SK-N-SH (cell line): ENCODE data around the gene TYK2. TPM values are rescaled to one million over a fixed set of nuclear protein-coding genes. Genes with fewer than 3 reads are reported as not detected.

Source experiments
- CTCF ChIA-PET: fragments of 300-600, 350-600 bp; formaldehyde crosslinking; extraction: SDS; loops from one replicate; lab custom pipeline; 2021; lab: Yijun Ruan, JAX
- POLR2A ChIA-PET: fragments of 350-600 bp; sonication (Branson Sonifier 250); formaldehyde crosslinking; extraction: SDS; loops from one replicate; lab custom pipeline; 2020; ENCODE audit warnings: antibody characterized with exemption, inconsistent platforms; lab: Yijun Ruan, JAX
- DNase-seq: peaks from one replicate; pipeline ENCODE4 v3.0.0; 2012
- H2AFZ ChIP-seq: fragments of 200-600 bp; sonication (generic); 2 replicates; pipeline ENCODE4 v1.8.1; 2016; ENCODE audit warnings: antibody characterized with exemption, mild to moderate bottlenecking, low read depth
- H3F3A ChIP-seq: fragments of 200-600 bp; sonication (generic); replicated peaks from 2 replicates; pipeline ENCODE3; 2016; ENCODE audit warnings: antibody characterized with exemption, mild to moderate bottlenecking; ENCODE audit not compliant: insufficient read depth
- H3K27ac ChIP-seq, 2 experiments: fragments of 200-500 bp in 1 of 2; fragments of 200-600 bp in 1 of 2; sonication (Bioruptor generic) in 1 of 2; sonication (generic), shearing (Covaris generic) in 1 of 2; 2 replicates each; pipeline versions ENCODE4 v1.5.1 to v1.6.1; 2014 to 2016; ENCODE audit warnings: low read depth in 2 of 2, inconsistent platforms in 1 of 2, low read length in 1 of 2, mild to moderate bottlenecking in 1 of 2, mixed read lengths in 1 of 2
- H3K27me3 ChIP-seq: fragments of 200-600 bp; sonication (generic), shearing (Covaris generic); 2 replicates; pipeline ENCODE4 v1.6.1; 2016; ENCODE audit warnings: mixed run types; ENCODE audit not compliant: insufficient read depth
- H3K36me3 ChIP-seq, 2 experiments: fragments of 200-500 bp in 1 of 2; fragments of 200-600 bp in 1 of 2; sonication (Bioruptor generic) in 1 of 2; sonication (generic) in 1 of 2; replicated peaks in 1 of 2; 2 replicates each; pipeline versions ENCODE3 to v1.5.1; 2014 to 2016; ENCODE audit warnings: low read length in 1 of 2, mild to moderate bottlenecking in 1 of 2; ENCODE audit not compliant: insufficient read depth in 2 of 2, control insufficient read depth in 1 of 2
- H3K4me1 ChIP-seq, 2 experiments: fragments of 200-500 bp in 1 of 2; fragments of 200-600 bp in 1 of 2; sonication (Bioruptor generic) in 1 of 2; sonication (generic), shearing (Covaris generic) in 1 of 2; 2 replicates each; pipeline versions ENCODE4 v1.5.1 to v1.6.1; 2014 to 2016; ENCODE audit warnings: low read depth in 1 of 2, low read length in 1 of 2, mixed run types in 1 of 2; ENCODE audit not compliant: insufficient read depth in 2 of 2, control insufficient read depth in 1 of 2
- H3K4me2 ChIP-seq: fragments of 200-600 bp; sonication (generic), shearing (Covaris generic); 2 replicates; pipeline ENCODE4 v1.6.1; 2017; ENCODE audit warnings: mixed run types
- H3K4me3 ChIP-seq, 2 experiments: fragments of 200-500 bp in 1 of 2; fragments of 200-600 bp in 1 of 2; sonication (Bioruptor generic) in 1 of 2; sonication (generic), shearing (Covaris generic) in 1 of 2; 2 replicates each; pipeline versions ENCODE4 v1.5.1 to v1.8.1; 2014 to 2016; ENCODE audit warnings: low read depth in 2 of 2, inconsistent platforms in 1 of 2, low read length in 1 of 2, mild to moderate bottlenecking in 1 of 2, mixed read lengths in 1 of 2, moderate library complexity in 1 of 2
- H3K79me2 ChIP-seq: fragments of 200-600 bp; sonication (generic); 2 replicates; pipeline ENCODE4 v1.8.1; 2017; ENCODE audit warnings: mild to moderate bottlenecking; ENCODE audit not compliant: insufficient read depth
- H3K9ac ChIP-seq: fragments of 200-600 bp; sonication (generic); 2 replicates; pipeline ENCODE4 v1.6.1; 2017; ENCODE audit warnings: mixed run types
- H3K9me2 ChIP-seq: fragments of 200-600 bp; sonication (generic); 2 replicates; pipeline ENCODE4 v1.6.1; 2017; ENCODE audit warnings: mixed run types
- H3K9me3 ChIP-seq: fragments of 200-600 bp; sonication (generic); 2 replicates; pipeline ENCODE4 v1.6.1; 2017; ENCODE audit warnings: mixed run types, mild to moderate bottlenecking, moderate library complexity
- H4K20me1 ChIP-seq: fragments of 200-600 bp; sonication (generic); 2 replicates; pipeline ENCODE4 v1.6.1; 2017; ENCODE audit warnings: mild to moderate bottlenecking, mixed run types; ENCODE audit not compliant: insufficient read depth
- CHD2 ChIP-seq: fragments of 150-350 bp; IDR thresholded peaks from 2 replicates; pipeline ENCODE4 v1.6.1; 2018; ENCODE audit warnings: low read length; ENCODE audit not compliant: partially characterized antibody
- ELF1 ChIP-seq: IDR thresholded peaks from 2 replicates; pipeline ENCODE4 v1.4.0; 2012
- EP300 ChIP-seq, 2 experiments: IDR thresholded peaks; 2 replicates each; pipeline versions ENCODE4 v1.4.0 to v1.6.1; 2012; ENCODE audit warnings: borderline replicate concordance in 1 of 2, low read depth in 1 of 2, low read length in 1 of 2
- FOXJ3 ChIP-seq: sonication (generic); formaldehyde crosslinking; IDR thresholded peaks from 2 replicates; pipeline ENCODE4 v1.5.1; 2020; ENCODE audit warnings: mild to moderate bottlenecking, missing genetic modification reagents
- GATA2 ChIP-seq: sonication (generic); formaldehyde crosslinking; IDR thresholded peaks from 2 replicates; pipeline ENCODE4 v1.5.0; 2020; ENCODE audit warnings: mild to moderate bottlenecking, missing genetic modification reagents
- JUND ChIP-seq: IDR thresholded peaks from 2 replicates; pipeline ENCODE4 v1.4.0; 2012
- MXI1 ChIP-seq: IDR thresholded peaks from 2 replicates; pipeline ENCODE4 v1.6.1; 2012; ENCODE audit warnings: mild to moderate bottlenecking, low read depth, low read length, improper control_type of control experiment
- NRF1 ChIP-seq: IDR thresholded peaks from 2 replicates; pipeline ENCODE4 v1.6.1; 2012; ENCODE audit warnings: low read depth, mild to moderate bottlenecking, low read length
- RAD21 ChIP-seq: IDR thresholded peaks from 2 replicates; pipeline ENCODE4 v1.6.1; 2012; ENCODE audit warnings: mild to moderate bottlenecking, low read length
- REST ChIP-seq: IDR thresholded peaks from 2 replicates; pipeline ENCODE4 v1.6.1; 2012; ENCODE audit warnings: mild to moderate bottlenecking, low read depth, low read length, moderate library complexity
- RXRA ChIP-seq: IDR thresholded peaks from 2 replicates; pipeline ENCODE4 v1.4.0; 2012; ENCODE audit warnings: low read depth, mild to moderate bottlenecking, borderline replicate concordance
- SIN3A ChIP-seq: IDR thresholded peaks from 2 replicates; pipeline ENCODE4 v1.6.1; 2012; ENCODE audit warnings: low read depth, mild to moderate bottlenecking, low read length, moderate library complexity, borderline replicate concordance
- SMC3 ChIP-seq: IDR thresholded peaks from 2 replicates; pipeline ENCODE4 v1.6.1; 2012; ENCODE audit warnings: low read depth, low read length, improper control_type of control experiment
- TAF1 ChIP-seq: IDR thresholded peaks from 2 replicates; pipeline ENCODE4 v1.6.1; 2012; ENCODE audit warnings: low read depth, mild to moderate bottlenecking, low read length, moderate library complexity, borderline replicate concordance
- YY1 ChIP-seq: IDR thresholded peaks from 2 replicates; pipeline ENCODE4 v1.4.0; 2012; ENCODE audit warnings: low read depth, mild to moderate bottlenecking
- WGBS: methylation state at CpG from one replicate; pipeline ENCODE4 v1.1.6; 2017; ENCODE audit warnings: low lambda C conversion rate; 5-methylcytosine and 5-hydroxymethylcytosine counted together
- polyA plus RNA-seq, 3 experiments: library from polyadenylated mRNA; depleted of rRNA; stranded (reverse); fragments of >200 nt; gene quantifications; 2 replicates each; pipeline ENCODE4 v1.2.3, GENCODE V29; 2012
- TF ChIP-seq, protein P1 (sequence below): fragments of 150-350 bp; IDR thresholded peaks from 2 replicates; pipeline ENCODE4 v1.6.1; 2016; ENCODE audit warnings: mild to moderate bottlenecking, low read depth, low read length
- TF ChIP-seq, protein P2 (sequence below): IDR thresholded peaks from 2 replicates; pipeline ENCODE4 v1.4.0; 2012; ENCODE audit warnings: low read depth, borderline replicate concordance

The TYK2 gene
- polyA plus RNA-seq, 1 of the 3 experiments (the other 2 are of a cell fraction): 44.6 TPM

GRCh38 chr19:10428996-10429381 is 48.6 kb upstream of the TYK2 start:
- DNase-seq: no peak
- Histone ChIP-seq H2AFZ (no peak overlapping the region), H3K4me1 (peaks cover 7 to 8% of the 10 kb centered on the region in 2 experiments; a peak in 2 of 4 replicates), H4K20me1 (no peaks in the 10 kb centered on the region), H3K36me3 (no peaks in the 10 kb centered on the region), H3K9me2 (no peaks in the 10 kb centered on the region), H3K9ac (no peak overlapping the region), H3F3A (peaks cover 20% of the 10 kb centered on the region), H3K4me3 (no peak overlapping the region), H3K27me3 (0 out of 2 replicates have a peak, but pooled peaks cover 5% of the 10 kb centered on the region), H3K4me2 (no peak overlapping the region), H3K27ac (no peak overlapping the region), H3K79me2 (no peaks in the 10 kb centered on the region; the same call in 1 of the 2 replicates), H3K9me3 (no peaks in the 10 kb centered on the region)
- ChIA-PET POLR2A (no interaction called here), CTCF (interaction anchor here (0.7 to 10.1 kb wide), 4 partner anchors 8 to 26 kb away, joined by 3 to 127 read pairs (median 12); partner anchors contain the start of genes CDC37 and PDE4A)
- 46% methylated on average over 5 of the region's 5 CpGs for WGBS
- TF ChIP-seq TAF1: no peak
- TF ChIP-seq CHD2: no peak
- no peak for TF ChIP-seq EP300 (IDR thresholded peaks at IDR 0.05; ENCODE audit: borderline replicate concordance in 1 of 2, low read depth in 1 of 2, low read length in 1 of 2)
- TF ChIP-seq, protein P1, sequence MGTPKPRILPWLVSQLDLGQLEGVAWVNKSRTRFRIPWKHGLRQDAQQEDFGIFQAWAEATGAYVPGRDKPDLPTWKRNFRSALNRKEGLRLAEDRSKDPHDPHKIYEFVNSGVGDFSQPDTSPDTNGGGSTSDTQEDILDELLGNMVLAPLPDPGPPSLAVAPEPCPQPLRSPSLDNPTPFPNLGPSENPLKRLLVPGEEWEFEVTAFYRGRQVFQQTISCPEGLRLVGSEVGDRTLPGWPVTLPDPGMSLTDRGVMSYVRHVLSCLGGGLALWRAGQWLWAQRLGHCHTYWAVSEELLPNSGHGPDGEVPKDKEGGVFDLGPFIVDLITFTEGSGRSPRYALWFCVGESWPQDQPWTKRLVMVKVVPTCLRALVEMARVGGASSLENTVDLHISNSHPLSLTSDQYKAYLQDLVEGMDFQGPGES: no peak
- TF ChIP-seq, protein P2, sequence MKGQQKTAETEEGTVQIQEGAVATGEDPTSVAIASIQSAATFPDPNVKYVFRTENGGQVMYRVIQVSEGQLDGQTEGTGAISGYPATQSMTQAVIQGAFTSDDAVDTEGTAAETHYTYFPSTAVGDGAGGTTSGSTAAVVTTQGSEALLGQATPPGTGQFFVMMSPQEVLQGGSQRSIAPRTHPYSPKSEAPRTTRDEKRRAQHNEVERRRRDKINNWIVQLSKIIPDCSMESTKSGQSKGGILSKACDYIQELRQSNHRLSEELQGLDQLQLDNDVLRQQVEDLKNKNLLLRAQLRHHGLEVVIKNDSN: no peak
- TF ChIP-seq NRF1: no peak
- TF ChIP-seq RXRA: no peak
- no peak for TF ChIP-seq JUND
- TF ChIP-seq RAD21: no peak
- no peak for TF ChIP-seq SIN3A
- no peak for TF ChIP-seq GATA2 (CRISPR knock-in tag)
- no peak for TF ChIP-seq MXI1
- TF ChIP-seq YY1: no peak
- TF ChIP-seq ELF1: no peak
- TF ChIP-seq FOXJ3 (CRISPR knock-in tag): no peak
- no peak for TF ChIP-seq REST
- no peak for TF ChIP-seq SMC3
